ENCODE data around the gene MEDAG.

Gene MEDAG

DNA sequence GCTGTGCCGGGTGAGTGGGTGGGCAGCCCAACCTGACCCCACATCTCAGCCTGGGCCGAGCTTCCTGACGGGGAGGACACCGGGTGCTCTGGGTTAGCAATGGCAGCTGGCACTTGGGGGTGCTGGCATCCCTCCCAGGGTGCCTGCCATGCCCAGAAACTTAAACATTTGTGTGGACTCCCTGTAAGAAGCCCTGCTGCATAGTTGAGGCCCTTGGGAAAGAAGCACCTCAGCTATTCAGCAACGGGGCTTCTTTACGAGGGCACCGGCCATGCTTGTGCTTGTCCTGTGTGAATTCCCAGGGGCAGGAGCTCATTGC lies 33.8 kb upstream of the MEDAG start:
- TF ChIP-seq, protein P1, sequence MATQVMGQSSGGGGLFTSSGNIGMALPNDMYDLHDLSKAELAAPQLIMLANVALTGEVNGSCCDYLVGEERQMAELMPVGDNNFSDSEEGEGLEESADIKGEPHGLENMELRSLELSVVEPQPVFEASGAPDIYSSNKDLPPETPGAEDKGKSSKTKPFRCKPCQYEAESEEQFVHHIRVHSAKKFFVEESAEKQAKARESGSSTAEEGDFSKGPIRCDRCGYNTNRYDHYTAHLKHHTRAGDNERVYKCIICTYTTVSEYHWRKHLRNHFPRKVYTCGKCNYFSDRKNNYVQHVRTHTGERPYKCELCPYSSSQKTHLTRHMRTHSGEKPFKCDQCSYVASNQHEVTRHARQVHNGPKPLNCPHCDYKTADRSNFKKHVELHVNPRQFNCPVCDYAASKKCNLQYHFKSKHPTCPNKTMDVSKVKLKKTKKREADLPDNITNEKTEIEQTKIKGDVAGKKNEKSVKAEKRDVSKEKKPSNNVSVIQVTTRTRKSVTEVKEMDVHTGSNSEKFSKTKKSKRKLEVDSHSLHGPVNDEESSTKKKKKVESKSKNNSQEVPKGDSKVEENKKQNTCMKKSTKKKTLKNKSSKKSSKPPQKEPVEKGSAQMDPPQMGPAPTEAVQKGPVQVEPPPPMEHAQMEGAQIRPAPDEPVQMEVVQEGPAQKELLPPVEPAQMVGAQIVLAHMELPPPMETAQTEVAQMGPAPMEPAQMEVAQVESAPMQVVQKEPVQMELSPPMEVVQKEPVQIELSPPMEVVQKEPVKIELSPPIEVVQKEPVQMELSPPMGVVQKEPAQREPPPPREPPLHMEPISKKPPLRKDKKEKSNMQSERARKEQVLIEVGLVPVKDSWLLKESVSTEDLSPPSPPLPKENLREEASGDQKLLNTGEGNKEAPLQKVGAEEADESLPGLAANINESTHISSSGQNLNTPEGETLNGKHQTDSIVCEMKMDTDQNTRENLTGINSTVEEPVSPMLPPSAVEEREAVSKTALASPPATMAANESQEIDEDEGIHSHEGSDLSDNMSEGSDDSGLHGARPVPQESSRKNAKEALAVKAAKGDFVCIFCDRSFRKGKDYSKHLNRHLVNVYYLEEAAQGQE (IDR thresholded peaks at IDR 0.05; ENCODE audit: insufficient replicate concordance, low read depth), result no peak
- TF ChIP-seq, protein P2, sequence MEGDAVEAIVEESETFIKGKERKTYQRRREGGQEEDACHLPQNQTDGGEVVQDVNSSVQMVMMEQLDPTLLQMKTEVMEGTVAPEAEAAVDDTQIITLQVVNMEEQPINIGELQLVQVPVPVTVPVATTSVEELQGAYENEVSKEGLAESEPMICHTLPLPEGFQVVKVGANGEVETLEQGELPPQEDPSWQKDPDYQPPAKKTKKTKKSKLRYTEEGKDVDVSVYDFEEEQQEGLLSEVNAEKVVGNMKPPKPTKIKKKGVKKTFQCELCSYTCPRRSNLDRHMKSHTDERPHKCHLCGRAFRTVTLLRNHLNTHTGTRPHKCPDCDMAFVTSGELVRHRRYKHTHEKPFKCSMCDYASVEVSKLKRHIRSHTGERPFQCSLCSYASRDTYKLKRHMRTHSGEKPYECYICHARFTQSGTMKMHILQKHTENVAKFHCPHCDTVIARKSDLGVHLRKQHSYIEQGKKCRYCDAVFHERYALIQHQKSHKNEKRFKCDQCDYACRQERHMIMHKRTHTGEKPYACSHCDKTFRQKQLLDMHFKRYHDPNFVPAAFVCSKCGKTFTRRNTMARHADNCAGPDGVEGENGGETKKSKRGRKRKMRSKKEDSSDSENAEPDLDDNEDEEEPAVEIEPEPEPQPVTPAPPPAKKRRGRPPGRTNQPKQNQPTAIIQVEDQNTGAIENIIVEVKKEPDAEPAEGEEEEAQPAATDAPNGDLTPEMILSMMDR (IDR thresholded peaks at IDR 0.05; ENCODE audit: insufficient read depth, low read length), result no peak
- TF ChIP-seq SPI1 (IDR thresholded peaks at IDR 0.05; ENCODE audit: borderline replicate concordance, low read depth), result no peak
- TF ChIP-seq GABPA (IDR thresholded peaks at IDR 0.05; ENCODE audit: low read depth), result no peak
- no peak for TF ChIP-seq POLR2AphosphoS5 (IDR thresholded peaks at IDR 0.05; ENCODE audit: low read depth)
- no peak overlapping the region for H3K27ac ChIP-seq (replicated peaks)
- peaks cover 2% of the 10 kb centered on the region for H3K27me3 ChIP-seq (ENCODE audit: insufficient read depth, poor library complexity, severe bottlenecking)
- DNase-seq (ENCODE audit: low read depth in 1 of 2, low spot score in 1 of 2), result no peak
- H3K4me3 ChIP-seq (replicated peaks; ENCODE audit: insufficient read depth, low read length), result no peak overlapping the region

DNA sequence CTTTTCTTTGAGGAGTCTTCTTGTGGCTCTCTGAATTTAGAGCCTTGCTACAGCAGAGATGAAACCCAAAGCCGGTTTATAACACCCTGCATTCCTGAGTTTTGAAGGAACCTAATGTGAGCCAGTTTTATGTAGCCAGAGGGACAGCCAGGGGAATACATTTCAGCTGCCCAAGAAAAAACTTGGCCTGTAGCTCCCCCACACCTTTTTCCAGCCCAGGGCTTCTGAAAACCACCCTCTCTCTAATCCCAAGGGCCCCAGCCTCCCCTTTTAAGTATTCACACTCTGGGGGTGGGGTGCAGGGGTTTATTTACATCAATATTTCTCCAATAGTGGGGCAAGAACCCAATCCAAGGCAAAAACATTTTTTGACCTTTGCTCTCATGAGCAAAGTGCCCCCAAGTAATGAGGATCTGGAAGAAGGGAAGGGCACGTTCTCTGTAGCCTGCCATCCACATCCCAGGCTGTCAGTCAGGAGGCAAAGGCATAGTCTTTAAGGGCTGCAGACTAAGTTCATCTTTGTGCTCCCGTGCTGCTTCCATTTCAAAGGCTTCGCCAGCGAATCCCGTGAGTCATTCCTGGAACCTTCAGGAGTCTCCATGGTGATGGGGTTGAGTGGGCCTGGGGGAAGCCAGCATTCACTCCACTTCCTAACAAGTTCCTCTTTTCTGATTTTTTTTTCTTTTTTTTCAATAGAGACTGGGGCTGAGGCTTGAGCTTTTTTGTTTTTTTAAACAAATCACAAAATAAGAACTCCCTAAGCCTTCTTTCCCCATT lies 33.2 kb upstream of the MEDAG start:
- TF ChIP-seq SPI1 (IDR thresholded peaks at IDR 0.05; ENCODE audit: borderline replicate concordance, low read depth), result peak; percentile 32; the same call in 1 of the 2 replicates
- TF ChIP-seq, protein P1 (IDR thresholded peaks at IDR 0.05; ENCODE audit: insufficient replicate concordance, low read depth), result no peak
- H3K4me3 ChIP-seq (replicated peaks; ENCODE audit: insufficient read depth, low read length), result no peak overlapping the region
- no peak for DNase-seq (ENCODE audit: low read depth in 1 of 2, low spot score in 1 of 2)
- H3K27ac ChIP-seq (replicated peaks), result no peak overlapping the region
- peaks cover 2% of the 10 kb centered on the region for H3K27me3 ChIP-seq (ENCODE audit: insufficient read depth, poor library complexity, severe bottlenecking)

DNA sequence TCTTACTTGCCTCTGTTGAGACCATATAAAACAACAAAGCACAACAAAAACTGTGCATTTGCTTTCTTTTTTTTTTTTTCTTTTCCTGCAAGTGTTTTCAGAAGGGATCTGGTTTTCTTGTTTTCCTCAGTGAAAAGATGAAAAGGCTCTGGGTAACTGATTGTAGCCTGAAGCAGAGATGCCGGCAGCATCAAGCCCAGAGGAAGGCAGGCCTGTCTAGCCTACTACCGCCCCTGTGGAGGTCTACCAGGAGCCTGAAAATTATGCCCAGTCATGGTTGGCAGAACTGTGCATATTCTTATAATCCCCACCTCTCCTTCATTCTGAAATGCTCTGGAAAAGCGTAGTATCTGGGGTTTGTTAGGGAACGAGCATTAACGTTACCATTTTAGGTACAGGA lies 32.6 kb upstream of the MEDAG start:
- DNase-seq (ENCODE audit: low read depth in 1 of 2, low spot score in 1 of 2), result no peak
- no peak overlapping the region for H3K27ac ChIP-seq (replicated peaks)
- peaks cover 2% of the 10 kb centered on the region for H3K27me3 ChIP-seq (ENCODE audit: insufficient read depth, poor library complexity, severe bottlenecking)
- TF ChIP-seq, protein P2 (IDR thresholded peaks at IDR 0.05; ENCODE audit: insufficient read depth, low read length), result no peak
- TF ChIP-seq POLR2AphosphoS5 (IDR thresholded peaks at IDR 0.05; ENCODE audit: low read depth) (no peak), GABPA (IDR thresholded peaks at IDR 0.05; ENCODE audit: low read depth) (no peak), SPI1 (IDR thresholded peaks at IDR 0.05; ENCODE audit: borderline replicate concordance, low read depth) (no peak)
- TF ChIP-seq, protein P1 (IDR thresholded peaks at IDR 0.05; ENCODE audit: insufficient replicate concordance, low read depth), result no peak
- no peak overlapping the region for H3K4me3 ChIP-seq (replicated peaks; ENCODE audit: insufficient read depth, low read length)

Measured in HL-60 (cell line).